GM18858 (cell line): ENCODE measurements around the gene HSBP1L1.

Source experiments
- ATAC-seq: cut with Tn5 transposase; IDR thresholded peaks from one replicate; pipeline ENCODE4 v1.9.1; 2021; ENCODE audit not compliant: unreplicated experiment

HSBP1L1 gene

DNA sequence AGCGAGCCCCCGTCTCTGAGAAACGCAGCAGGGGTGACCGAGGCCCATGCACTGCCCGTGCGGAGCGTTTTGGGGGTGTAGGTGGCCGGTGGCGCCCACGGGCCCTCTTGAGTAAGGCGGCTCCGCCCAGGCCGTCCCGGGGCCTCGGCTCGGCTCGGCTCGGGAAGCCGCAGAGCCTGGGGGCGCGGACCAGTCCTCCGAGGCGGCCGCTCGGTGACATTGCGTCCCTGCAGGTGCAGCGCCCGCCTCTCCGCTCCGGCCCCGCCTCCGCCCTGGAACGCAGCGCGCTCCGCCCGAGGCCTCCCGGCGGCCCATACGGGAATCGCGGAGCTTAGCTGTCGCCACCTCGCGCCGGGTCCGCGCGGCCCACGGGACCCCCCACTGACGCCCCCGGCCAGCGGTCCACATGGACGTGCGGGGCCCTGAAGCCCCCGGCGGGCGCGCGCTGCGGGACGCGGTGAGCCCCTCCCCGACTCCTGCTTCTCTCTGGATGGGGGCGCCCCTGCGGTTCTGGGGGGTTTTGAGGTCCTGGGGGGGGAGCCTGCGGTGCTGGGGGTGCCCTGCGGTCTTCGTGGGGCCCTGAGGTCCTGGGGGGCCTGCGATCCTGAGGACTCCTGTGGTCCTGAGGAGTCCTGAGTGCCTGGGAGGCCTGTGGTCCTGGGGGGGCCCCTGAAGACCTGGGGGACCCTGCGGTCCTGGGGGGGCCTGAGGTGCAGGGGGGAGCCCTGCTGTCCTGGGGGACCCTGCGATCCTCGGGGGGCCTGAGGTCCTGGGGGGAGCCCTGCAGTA is at the start of gene HSBP1L1:
Gene HSBP1L1 (plus strand): TSS at position 314 of the 789 bp plus-strand sequence. CDS start 93 bp downstream, at position 407.
- peak; percentile 67 for ATAC-seq

DNA sequence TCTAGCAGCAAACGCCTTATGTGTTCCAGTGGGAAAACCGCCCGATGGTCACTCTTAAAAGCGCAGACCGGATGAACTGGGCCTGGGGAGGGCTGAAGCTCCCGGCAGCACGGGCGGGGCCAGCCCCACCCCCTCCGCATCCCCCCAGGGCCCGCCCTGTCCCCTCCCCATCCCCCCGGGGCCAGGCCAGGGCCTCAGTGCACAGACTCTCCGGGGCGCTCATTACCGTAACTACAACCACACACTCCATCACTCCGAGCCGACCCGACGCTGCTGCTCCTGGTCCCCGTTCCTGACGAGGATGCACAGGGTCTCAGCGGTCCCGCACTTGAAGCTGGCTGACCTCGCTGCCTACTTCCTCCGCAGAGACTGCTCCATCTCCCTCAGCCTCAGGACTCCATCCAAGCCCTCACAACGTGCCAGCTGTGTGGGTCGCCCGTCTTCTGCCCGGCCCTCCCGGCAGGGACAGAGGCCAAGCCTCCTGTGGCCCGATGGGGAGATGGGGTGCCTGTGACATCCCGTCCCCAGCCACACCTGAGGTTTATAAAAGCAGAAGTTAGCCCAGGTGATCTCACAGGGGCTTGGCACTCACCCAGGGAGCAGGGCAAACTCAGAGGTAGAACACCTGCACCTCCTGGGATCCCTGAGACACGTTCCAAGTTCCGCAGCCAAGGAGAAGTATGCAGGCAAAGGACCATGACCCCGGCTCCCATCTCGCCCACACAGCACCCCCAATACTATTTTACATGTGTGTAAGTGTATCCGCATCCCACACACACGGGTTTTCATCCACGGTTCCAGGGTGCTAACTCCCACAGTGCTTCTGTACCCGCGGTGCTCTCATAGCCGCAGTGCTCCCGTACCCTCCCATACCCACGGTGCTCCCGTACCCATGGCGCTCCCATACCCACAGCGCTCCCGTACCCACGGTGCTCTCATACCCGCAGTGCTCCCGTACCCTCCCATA is 49.0 kb upstream of the HSBP1L1 start:
- no peak for ATAC-seq

DNA sequence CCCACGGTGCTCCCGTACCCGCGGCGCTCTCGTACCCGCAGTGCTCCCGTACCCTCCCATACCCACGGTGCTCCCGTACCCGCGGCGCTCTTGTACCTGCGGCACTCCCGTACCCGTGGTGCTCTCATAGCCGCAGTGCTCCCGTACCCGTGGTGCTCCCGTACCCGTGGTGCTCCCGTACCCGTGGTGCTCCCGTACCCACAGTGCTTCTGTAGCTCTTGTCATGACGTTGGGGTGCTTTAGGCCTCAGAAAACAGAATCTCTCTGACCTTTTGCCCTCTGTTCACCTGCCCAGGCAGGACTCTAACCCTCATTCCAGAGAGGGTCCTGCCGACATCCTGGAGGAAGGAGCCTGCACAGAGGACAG is 48.3 kb upstream of the HSBP1L1 start:
- ATAC-seq, result no peak

DNA sequence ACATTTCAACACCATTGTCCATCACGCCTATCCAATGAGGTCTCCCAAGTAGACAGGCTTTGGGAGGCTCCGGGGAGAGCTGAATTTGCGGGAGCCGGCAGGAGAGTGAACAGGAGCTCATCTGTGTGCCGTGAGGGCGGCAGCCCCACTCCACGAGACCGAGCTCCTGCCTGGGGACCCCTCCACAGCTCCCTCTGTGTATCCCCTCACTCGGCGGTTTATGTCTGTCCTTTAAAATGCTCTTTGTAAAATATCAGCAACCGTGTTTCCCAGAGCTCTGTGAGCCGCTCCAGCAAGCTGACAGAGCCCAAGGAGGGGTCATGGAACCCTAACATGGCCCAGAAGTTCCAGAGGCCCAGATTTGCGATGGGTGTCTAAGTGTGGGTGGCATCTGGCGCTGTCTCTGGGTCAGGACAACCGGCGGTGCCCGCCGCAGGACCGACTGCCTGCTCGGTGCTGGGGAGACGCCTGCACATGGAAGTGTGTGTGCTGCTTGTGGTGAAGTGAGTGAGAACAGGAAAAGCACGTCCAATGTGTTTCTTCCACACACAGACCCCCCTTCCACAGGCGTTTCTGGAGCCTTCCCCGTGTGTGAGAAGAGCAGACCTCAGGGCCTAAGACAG is 47.8 kb upstream of the HSBP1L1 start:
- no peak for ATAC-seq

DNA sequence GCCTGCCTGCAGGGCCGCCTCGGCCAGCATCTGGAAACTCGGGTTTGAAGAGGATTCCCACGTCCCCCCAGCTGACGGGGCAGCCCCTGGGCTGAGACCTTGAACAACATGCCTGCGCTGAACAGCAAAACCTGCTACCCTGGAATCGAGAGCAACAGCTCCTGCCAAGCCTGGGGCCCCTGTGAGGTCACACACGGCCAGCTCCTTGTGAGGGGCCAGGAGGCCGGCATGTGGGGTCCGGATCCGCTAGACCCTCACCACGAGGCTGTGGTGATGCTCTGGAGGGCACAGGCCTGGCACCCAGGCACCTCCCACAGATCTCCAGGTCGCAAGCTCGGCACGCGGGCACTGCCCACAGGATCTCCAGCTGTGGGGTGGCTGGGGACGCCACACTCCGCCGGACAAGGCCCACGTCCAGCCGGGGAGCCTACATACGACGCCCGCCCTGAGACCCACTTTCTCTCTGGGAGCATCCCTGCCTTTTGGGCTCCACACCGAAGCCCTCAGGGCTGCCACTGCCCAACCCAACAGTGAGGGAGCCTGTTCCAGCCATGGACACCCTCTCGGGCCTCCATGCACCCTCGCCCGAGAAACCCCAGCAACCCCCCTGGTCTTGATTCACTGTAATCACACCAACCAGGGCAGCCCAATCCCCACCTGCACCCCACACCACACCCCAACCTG is 47.1 kb upstream of the HSBP1L1 start:
- no peak for ATAC-seq

DNA sequence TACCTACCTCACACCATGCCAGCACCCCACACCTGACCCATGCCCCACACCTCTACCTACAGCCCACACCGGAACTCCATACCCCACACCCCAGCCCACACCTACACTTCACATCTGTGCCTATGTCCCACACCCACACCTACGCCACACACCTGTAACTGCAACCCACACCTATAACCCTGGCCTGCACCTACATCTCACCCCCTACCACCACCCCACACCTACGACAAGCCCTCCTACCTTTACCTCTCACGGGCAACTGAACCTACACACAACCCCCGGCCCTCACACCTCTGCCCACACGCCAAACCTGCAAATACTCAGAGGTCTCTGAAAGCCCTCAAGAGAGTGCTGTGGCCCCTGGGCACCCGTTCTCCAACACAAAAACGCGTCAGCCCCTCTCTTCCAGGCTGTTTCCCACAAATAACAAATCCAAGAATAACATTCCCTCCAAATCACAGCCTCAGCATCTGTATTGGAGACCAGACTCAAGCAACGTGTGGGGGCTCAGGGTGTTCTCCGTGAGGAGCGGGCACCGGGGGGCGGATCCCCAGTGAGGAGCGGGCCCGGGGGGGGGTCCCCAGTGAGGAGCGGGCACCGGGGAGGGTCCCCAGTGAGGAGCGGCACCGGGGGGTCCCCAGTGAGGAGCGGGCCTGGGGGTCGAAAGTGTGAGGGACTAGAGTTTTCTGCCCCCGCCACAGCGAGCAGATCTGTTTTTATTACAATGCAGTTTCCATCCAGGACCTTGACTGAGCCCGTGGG is 46.4 kb upstream of the HSBP1L1 start:
- ATAC-seq, result no peak

DNA sequence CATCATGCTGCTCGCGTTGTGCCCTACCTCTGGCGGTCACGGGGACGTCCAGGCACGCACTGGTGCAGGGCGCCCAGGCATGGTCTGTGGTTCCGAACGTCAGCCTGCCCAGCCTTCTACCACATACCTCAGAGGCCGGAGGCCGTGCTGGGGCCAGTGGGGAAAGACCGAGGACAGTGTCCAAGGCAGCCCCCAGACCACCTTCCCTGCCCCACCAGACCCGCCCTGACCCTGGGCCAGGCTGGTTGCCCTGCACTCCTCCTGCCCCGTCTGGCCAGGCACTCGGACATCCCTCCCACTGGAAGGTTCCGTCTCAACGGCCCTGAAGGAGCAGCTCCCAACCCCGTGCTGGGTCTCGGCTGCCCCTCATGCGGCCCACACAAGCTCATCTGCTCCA is 45.8 kb upstream of the HSBP1L1 start:
- ATAC-seq, result no peak

DNA sequence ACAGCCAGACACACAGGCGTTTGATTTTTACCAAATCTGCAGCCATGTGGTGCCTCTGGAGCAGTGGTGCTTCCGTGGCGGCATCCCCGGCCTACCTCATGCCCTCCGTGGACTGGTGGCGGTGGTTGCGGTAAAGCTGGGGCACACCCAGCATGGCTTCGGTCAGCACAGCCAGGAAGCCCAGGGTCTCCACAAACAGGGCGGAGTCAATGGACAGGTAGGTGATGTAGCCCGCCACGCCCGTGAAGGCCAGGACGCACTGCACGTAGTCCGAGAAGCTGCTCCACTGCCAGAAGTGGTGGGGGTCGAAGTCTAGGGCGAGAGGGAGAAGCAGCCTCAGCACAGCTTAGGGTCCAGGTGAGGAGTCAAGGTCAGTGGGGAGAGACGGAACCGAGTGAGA is 45.4 kb upstream of the HSBP1L1 start:
- ATAC-seq, result no peak

DNA sequence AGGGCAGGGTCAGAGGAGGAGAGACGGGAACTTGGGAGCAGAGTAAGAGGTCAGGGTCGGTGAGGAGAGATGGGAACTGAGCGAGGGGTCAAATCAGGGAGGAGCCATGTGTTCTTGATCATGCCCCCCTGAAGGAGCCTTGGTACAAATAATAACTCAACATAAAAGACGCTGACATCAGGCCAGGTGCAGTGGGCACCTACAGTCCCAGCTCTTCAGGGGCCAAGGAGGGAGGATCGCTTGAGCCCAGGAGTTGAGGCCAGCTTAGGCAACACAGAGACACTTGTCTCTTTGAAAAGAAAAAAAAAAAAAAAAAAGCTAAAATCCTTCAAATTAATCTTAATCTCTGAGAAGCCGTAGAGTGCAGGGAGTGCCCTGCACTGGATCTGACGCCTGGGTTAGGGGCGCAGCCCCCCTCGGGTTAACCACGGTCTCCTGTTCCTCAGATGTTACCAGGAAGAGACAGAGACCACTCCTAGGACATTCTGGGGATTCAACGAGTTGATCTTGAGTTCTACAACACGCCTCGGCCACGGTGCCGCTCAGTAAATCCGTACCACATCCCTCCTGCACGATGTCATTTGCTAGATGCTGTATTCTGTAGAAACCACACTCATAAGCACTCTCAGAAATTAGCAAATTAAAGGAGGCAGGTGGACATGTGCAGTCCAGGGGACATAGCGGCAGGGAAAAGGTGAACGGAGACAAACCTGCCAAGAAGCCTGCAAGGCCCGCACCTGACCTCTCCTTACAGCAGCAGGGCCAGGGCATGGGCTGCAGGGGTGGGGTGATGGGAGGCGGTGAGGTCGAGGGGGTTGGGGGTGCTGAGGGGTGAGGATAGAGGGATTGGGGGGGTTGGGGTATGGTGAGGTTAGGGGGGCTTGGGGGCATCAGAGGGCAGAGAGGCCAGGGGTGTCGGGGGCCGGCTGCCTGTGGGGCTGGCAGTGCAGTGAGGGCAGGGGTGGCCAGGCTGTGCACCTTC is 42.2 kb upstream of the HSBP1L1 start:
- ATAC-seq, result no peak

DNA sequence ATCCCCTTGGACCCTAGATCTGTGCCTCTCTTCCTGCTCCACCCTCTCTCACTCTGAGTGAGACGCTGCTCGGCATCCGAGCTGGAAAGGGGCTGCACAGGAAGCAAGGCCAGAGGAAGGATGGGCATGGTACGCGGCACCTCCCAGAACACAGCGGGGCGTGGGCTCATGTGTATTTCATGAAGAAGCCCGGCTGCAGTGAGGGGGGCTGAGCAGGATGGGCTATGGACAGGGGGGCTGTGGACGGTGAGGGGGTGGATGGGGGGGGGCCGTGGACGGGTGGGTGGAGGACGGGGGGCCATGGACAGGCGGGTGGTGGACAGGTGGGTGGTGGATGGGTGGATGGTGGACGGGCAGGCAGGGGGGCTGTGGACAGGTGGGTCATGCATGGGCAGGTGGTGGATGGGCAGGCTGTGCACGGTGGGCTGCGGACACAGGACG is 41.5 kb upstream of the HSBP1L1 start:
- no peak for ATAC-seq

DNA sequence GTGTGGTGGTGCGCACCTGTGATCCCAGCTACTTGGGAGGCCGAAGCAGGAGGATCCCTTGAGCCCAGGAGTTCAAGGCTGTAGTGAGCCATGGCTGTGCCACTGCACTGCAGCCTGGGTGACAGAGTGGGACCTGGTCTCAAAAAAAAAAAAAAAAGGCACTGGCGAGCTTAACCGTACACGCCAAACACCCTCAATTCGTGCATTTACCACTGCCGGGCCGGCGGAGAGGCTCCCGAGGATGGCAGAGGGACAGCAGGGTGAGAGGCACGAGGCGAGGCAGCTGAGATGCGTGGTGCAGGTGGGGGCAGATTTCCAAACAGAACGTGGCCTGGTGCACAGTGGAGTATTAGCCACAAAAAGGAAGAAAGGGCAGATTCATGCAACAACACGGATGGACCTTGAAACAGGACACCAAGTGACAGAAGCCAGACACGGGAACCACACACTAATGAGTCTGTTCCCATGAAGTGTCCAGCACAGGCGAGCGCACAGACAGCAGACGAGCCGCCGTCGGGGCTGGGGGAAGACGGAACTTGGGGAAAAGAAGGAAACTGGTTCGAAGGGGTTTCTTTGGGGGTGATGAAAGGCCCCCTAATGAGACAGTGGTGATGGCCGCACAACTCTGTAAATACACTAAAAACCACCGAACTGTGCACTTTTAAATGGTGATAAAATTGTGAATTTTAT is 40.4 kb upstream of the HSBP1L1 start:
- no peak for ATAC-seq

DNA sequence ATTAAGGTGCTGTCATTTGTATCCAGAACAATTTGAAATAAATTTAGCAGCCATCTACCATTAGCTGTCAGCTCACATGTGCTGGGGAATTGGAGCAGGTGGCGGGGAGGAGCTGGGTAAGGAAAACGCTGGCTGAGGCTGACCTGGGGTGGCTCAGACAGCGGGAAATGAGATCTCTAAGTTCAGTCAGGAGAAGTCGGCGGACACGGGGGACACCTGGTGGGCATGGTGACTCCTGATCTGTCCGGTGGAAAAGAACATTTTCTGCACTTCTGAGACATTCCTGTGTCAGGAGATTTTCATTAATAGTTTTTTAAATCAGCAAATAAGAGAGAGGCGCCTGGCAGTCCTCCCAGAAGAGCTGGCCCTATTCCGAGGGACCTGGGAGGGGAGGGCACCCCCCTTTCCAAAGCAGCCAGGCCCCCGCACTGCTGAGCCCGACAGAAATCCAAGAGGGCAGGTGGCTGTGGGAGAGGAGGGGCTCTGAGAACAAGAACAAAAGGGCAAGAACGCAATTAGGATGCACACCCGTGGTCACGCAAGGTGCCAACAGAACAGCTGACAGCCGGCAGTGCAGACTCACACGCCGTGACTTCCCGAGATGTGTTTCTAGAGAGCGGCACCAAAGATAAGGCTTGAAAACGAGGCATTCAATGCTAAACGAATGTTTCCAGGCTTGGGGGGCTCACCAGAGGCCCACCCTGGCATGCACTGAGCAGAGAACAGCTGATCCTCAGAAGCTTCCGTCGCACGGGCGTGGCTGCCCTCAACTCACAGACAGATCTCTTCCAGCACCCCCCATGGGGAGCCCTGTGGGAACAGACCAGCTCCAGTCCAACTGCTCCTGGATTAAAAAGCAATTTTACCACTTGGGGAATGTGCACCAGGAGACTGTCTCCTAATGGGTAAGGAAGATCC is 39.4 kb upstream of the HSBP1L1 start:
- ATAC-seq, result no peak

DNA sequence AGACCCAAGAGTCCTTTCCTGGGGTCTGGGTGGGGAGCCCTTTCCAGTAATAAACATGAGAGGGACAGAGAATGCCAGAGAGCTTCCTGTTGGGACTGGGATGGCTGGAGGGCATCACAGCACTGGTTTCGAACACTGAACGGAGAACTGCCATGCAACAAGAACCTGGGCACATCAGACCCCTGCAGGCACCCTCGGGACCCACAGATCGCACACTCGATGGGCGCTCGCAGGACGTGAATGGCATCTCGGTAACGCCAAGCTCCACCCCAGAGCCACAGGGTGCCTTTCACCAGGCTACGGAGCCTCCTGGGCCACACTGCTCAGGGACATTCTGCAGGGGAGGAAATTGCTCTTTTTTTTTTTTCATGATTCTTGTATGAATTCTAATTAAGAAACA is 38.1 kb upstream of the HSBP1L1 start:
- ATAC-seq, result no peak

DNA sequence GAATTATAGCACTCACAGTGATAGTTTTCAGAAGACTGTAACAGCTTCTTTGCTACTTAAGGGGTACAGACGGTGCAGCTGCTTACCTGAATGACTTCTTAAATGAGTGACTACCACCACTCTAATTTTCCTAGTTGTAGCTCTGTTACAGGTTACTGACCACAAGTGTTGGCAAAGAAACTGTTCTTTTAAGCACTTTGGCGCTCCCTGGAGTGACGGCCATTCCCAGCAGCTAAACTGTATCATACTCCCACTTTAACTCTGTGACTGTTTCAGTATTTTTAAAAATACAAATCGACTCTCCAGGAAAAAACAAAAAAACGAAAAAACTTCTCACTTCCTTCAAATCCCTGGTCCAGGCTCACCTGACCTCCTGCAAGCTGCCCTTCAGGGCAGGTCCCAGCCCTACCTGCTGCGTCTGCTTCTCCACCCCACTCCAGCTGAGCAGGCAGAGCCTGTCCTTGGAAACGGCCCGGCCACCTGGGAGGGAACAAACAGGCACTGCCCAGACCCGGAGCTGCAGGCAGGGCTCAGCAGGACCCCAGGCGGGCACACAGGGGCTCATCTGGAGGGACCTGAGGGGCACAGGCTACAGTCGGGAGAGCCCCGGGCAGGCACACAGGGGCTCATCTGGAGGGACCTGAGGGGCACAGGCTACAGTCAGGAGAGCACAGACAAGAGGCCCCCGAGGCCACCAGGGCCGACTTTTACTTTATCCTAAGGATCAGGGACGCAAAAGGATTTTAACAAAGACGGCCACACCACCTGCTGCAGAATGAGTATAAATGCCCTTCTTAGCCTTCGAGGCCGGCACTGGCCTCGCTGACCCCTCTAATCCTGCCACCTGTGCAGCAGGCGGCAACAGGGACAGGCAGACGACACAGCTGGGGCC is 37.5 kb upstream of the HSBP1L1 start:
- no peak for ATAC-seq

DNA sequence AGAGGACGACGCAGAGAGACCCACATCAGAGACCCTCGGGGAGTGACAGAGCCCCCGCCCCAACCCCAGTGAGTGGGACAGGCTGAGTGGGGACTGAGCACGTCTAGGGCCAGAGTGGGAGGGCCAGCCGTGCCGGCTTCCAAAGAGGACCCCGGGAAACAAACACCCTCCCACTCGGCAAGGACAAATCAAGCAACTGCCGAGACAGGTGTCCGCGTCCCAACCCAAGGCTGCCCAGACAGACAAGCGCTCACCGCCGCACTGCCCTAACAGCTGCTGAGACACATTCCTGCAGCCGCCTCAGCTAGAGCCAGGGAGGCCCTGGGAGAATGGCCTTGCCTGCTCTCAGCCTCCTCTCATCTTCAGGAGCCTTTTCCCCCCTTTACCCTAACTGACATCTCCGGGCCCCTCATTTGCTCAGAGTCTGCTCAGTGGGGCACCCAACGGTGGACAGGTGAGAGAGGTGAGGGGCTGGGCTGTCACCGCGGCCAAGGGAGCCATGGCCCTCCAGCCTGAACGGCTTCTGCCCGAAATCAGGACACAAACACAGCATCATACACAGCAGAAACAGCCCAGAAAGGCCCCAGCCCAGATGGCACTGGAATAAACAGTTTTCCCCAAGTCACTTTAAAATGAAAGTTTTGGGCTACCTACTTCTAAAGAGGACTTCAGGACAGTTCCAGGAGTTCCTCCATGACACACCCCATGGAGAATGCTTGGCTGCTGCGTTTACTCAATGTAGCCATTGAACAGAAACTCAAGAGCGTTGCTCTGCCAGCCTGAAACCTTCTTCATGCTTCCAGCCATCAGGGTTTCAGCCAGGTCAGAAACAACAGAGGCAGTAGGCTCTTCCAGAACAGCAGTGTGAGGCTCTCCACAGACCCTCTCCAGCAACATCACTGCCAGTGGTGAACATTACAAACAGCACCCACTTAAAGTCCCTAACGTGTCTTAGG is 36.6 kb upstream of the HSBP1L1 start:
- no peak for ATAC-seq
